HG03039 (cell line): ENCODE measurements around the gene FBXO4.

ENCODE experiments used
- ATAC-seq: cut with Tn5 transposase; IDR thresholded peaks from one replicate; pipeline ENCODE4 v1.9.1; 2021; ENCODE audit warnings: mild to moderate bottlenecking, moderate library complexity; ENCODE audit not compliant: unreplicated experiment

The FBXO4 gene, protein sequence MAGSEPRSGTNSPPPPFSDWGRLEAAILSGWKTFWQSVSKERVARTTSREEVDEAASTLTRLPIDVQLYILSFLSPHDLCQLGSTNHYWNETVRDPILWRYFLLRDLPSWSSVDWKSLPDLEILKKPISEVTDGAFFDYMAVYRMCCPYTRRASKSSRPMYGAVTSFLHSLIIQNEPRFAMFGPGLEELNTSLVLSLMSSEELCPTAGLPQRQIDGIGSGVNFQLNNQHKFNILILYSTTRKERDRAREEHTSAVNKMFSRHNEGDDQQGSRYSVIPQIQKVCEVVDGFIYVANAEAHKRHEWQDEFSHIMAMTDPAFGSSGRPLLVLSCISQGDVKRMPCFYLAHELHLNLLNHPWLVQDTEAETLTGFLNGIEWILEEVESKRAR

GRCh38 chr5:41924872-41925554, at the start of gene FBXO4:
Gene FBXO4, plus strand, starts transcription at chr5:41925281. Its CDS starts 29 bp downstream, at chr5:41925310.
- ATAC-seq: peak; percentile 97

DNA sequence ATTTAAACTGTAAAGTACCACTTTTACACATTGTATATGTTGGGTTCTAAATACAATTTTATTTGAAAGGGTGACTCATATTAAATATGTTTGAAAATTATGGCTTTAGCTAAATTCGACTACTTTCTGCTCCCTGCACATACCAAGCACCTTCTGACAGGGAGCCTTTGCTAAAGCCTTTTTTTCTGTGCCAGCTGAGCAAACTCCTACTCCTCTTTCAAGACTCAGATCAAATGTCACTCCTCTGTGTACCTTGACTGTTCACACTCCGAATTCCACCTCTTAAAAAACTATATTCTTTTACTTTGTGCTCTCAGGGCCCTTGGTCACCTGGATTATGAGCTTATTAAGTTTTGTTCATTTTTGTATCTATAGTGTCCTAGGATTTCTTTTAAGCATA, 48.4 kb upstream of the FBXO4 start:
- no peak for ATAC-seq

DNA sequence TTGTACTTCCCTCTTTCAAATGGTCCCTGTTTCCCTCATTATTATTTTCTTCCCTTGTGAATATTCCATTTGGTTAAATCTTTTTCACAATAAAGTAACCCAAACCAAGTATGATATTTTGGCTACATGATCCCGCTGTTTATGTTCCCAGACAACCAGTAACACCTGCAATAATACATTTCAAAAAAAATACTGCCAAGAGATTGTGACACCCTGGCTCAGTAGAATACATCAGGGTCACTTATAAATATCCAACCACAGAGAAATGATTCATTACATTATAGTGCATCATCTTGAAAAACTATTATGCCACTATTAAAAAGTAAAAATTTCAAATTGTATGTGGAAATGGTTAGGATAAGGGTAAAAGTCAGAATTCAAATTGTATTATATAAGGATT, 47.7 kb upstream of the FBXO4 start:
- no peak for ATAC-seq

GRCh38 chr5:41878173-41878572, 46.9 kb upstream of the FBXO4 start:
- ATAC-seq: no peak

GRCh38 chr5:41878643-41879478, 46.2 kb upstream of the FBXO4 start:
- no peak for ATAC-seq

DNA sequence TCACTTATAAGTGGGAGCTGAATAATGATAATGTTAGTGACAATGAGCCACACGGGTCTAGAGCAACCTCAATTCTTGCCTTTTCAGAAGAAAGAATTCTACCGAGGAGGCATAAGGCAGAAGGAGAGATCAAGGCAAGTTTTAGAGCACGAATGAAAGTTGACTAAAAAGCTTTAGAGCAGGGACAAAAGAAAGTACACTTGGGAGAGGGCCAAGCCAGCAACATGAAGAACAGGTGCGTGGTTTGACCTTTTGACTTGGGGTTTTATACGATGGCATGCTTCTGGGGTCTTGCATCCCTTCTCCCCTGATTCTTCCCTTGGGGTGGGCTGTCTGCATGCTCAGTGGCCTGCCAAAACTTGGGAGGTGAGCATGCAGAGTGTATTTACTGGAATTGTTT, 42.3 kb upstream of the FBXO4 start:
- ATAC-seq: no peak

- ATAC-seq: no peak
Observed at GRCh38 chr5:41883243-41883642, 41.8 kb upstream of the FBXO4 start.

GRCh38 chr5:41883936-41884335, 41.1 kb upstream of the FBXO4 start:
- ATAC-seq: no peak

DNA sequence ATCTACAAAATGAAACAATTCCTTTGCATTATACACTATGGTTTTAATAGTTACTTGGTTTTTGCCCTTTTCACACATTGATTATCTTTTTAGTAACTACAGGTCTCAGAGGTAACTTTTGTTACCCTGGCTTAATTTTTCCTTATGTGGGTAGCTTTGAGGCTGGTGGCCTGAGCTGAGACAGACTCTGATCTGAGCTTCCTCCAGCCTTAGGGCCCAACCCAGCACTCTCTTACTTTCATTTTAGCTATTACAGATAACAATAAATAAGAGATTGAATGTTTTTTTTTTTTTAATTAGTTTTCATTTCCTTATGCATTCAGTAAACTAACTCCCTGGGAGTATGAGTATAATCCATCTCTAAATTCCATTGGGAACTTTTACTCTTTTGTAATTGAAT, 39.8 kb upstream of the FBXO4 start:
- ATAC-seq: no peak

DNA sequence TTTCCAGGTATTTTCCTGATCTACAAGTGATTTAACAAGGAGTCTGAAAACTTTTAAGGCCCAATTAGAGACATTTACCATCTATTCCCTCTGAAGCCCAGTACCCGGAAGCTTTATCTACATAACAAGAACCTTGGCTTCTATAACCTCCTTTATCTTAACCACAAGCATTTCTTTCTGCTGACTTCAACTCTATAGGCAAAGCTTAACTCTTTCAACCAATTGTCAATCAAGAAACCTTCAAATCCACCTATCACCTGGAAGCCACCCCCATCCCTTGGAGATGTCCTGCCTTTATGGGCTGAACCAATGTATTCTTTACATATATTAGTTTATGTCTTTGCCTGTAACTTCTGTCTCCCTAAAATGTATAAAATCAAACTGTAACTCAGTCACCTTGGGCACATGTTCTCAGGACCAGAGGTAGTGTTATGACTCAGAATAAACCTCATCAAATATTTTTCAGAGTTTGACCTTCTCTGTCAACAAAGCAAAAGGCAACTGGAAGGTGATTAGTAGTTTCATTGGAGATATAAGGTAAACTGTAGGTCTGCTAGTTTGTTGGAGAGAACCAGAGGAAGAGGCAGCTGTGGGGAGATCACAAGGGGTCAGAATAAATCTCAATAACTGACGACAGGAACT, 33.9 kb upstream of the FBXO4 start:
- ATAC-seq: no peak

DNA sequence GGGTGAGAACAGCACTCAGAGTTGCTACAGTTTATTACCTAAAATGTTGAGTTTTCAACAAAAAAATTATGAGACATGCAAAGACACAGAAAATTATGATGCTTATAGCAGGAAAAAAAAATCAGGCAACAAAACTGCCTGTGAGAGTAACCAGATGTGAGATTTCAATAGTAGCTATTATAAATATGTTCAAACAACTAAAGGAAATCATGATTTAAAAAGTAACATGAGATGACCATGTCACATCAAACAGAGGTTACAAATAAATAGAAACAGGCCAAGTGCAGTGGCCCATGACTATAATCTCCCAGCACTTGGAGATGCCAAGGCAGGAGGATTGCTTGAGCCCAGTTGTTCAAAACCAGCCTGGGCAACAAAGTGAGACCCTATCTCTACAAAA, 33.0 kb upstream of the FBXO4 start:
- no peak for ATAC-seq

GRCh38 chr5:41893074-41893851, 31.8 kb upstream of the FBXO4 start:
- ATAC-seq: no peak

DNA sequence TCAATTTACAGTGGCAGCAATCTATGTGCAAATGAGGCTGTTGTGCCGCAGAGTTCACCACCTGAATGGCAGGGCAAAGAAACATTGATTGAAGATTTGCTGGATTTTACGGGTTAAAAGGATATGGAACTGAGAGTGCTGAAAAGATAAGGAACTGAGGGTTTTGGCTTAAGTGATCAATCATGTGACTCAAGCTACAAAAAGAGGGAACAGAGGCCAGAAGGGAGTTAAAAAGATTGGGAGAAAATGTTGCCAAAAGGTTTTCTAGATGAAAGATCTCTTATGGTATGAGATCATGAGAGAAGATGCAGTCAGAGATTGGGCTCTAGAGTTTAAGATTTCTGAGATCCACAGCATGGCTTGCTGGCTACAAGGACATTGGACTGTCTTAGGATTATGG, 28.9 kb upstream of the FBXO4 start:
- ATAC-seq: no peak

DNA sequence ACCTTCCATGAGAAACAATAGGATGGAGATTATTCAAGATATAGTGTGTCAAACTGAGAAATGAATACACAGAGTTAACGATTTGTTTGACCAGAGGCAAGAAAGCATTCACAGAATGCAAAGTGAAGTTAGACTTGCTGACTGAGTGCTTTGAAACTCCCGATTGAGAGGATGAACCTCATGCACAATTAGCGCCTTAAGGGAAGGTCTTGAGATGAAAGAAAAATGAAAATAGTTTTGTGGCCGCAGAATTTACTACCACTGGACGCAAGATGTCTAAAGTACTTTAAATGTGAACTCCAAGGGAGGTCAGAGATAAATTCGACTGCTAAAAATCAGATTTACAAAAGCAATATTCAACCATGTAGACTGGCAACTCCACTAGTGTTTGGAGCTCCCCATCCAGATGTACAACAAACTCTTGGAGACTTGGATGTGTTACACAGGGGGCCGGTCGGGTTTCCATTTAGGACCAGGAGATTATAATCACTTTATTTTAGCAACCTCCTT, 21.6 kb upstream of the FBXO4 start:
- ATAC-seq: no peak

DNA sequence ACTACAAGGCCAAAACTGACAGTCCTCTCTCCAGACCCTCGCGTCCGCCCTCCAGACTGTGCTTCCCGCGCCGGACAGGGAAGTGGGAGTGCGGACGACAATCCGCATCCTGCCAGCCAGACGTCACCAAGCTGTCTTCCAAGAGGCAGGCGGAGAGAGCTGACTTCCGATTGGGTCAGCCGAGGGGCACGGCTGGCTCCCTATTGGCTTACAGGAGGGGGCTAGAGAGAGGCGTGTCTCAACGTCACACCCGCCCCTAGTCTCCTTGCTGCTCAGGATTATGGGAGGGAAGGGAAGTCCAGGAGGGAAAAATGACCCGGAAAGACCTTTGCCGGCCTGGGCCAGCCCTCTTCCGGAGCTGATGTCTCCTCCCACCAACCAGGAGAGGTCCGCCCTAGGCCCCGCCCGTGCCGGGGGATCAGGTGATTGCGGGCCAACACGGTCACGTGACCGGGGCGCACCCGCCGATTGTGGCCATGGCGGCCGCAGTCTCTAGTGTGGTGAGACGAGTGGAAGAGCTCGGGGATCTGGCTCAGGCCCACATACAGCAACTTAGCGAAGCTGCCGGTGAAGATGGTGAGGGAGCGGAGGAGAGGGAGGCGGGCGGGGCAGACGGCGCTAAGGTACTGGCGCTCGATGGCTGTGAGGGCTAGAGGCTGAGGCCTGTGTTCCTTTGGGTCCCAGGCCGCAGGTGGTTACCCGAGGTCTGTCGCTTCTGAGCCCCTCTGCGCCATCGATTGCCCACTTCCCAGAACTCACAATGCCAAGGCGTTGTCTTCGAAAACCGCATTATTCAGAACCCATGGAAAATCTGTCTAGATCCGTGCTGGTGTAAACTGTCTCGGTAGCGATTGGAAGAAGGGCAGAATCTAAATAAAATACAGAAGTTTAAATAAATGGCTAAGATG, 20.9 kb upstream of the FBXO4 start, which contains the start of gene RIMOC1:
Gene RIMOC1, plus strand, starts transcription at position 453 of the 908 bp plus-strand sequence. Its CDS starts 24 bp downstream, at position 477.
- ATAC-seq: peak; percentile 99

GRCh38 chr5:41906151-41906550, 18.9 kb upstream of the FBXO4 start:
- ATAC-seq: no peak

DNA sequence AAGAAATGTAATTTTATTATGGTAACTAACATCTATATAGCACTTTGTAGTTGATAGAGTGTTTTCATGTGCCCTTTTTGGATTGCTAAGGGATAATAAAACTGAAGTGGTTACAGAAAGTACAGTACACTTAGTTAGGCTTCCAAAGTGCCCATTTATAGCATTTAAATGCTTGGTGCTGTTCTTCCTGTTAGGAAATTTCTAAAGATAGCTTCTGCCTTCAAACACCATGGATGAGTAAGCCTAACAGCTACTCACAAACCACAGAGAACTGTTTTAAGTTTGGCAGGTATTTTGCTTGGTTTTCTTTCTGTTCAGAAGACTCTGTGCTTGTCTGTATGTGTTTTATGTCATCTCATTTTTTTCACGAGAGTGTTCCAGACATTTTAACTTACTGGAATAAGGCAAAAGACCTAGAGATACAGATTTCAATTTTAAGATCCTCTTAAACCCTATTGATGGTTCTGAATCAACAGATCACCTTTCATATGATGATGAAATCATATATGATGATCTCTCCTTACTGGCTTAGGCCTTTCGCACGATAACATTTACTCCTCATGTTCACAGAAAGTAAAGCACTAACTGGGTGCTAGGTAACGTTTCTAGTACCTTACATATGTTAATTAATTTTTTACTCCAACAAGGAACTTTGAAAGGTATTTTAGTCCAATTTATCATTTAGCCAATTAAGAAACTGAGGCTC, 16.6 kb upstream of the FBXO4 start:
- no peak for ATAC-seq

DNA sequence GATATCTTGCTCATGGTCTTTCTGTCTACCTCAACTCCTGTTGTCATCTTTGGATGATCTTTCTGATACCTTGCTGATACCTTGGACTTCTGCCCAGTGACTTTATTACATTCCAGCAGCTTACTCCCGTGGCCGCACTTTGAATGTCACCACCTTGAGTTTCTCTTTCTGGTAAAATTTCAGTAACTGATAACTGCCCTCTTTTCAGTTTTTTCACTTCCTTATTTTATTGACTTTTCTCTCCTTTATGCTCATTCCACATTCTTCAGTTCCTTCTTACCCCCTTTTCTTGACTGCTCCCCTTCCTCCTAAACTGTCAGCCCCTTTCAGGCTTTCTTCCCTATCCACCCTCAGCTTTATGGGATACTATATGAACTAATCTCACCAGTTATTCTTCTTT, 7.0 kb upstream of the FBXO4 start:
- ATAC-seq: no peak
